ENCODE results near the gene ZNF202.

DNA sequence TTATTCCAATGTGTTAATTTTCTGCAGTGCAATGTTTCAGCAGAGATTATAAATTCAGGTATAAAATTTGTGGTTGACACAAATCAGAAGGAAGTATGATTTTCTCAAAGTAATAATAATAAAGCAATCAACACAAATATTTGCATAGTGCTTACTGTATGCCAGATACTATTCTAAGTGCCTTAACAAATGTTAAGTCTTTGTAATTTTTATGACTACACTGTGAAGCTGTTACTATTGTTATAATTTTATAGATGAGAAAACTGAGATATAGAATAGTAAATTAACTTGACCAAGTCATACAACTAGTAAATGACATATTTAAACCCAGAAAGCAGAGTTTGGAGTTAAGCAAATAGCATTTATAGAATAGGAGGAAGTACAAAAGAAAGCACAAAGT, 29.3 kb upstream of the ZNF202 start:
- TF ChIP-seq EZH2 (IDR thresholded peaks at IDR 0.05; ENCODE audit: insufficient read depth, poor library complexity, severe bottlenecking) (no peak), EZH2phosphoT487 (IDR thresholded peaks at IDR 0.05; ENCODE audit: insufficient read depth, low read depth) (no peak)
